Activated CD4-positive, alpha-beta T cell treated with anti-CD3 and anti-CD28 coated beads for 48 hours (primary cell): ENCODE measurements around the gene NCR1.
"Not testable (repeated sequence)": the region's sequence is repeated elsewhere in the genome, so short reads cannot be mapped to it uniquely, and the experiment has no call there.

ENCODE experiments used
- DNase-seq: peaks from one replicate; pipeline ENCODE4 v3.0.0-alpha.2; 2020

The NCR1 gene, protein sequence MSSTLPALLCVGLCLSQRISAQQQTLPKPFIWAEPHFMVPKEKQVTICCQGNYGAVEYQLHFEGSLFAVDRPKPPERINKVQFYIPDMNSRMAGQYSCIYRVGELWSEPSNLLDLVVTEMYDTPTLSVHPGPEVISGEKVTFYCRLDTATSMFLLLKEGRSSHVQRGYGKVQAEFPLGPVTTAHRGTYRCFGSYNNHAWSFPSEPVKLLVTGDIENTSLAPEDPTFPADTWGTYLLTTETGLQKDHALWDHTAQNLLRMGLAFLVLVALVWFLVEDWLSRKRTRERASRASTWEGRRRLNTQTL

DNA sequence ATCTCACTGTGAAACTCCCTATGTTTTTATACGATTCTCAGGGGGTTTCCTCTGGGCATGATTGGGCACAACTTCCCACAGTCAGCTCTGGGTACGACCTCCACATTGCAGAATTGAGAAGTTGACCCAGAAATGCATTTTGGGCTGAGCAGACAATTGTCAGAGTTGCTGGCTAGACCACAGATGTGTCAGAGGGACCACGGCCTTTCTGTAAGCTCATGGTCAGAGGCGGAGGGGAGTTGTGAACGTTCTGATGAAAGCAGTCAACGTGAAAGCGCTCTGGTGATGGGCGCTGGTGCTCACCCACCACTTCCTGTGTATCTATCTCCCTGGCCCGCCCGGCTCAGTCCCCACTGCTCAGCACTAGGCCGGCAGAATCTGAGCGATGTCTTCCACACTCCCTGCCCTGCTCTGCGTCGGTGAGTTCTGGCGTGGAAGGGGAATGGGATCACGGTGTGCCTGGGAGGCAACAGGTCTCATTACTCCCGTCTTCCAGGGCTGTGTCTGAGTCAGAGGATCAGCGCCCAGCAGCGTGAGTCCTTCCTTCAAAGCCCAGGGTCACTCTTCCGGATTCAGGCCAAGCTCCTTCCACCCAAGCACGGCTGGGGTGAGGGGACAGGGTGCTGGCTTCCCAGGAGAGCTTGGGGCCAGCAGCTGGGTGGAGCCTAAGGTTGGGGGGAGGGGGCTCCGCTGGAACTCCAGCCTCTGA lies at the start of gene NCR1:
Gene NCR1 (plus strand): TSS at position 346 of the 709 bp plus-strand sequence. CDS start 40 bp downstream, at position 386.
- no peak for DNase-seq

- not testable (repeated sequence) for DNase-seq
Measured at GRCh38 chr19:54858476-54858875, 47.5 kb upstream of the NCR1 start.

DNA sequence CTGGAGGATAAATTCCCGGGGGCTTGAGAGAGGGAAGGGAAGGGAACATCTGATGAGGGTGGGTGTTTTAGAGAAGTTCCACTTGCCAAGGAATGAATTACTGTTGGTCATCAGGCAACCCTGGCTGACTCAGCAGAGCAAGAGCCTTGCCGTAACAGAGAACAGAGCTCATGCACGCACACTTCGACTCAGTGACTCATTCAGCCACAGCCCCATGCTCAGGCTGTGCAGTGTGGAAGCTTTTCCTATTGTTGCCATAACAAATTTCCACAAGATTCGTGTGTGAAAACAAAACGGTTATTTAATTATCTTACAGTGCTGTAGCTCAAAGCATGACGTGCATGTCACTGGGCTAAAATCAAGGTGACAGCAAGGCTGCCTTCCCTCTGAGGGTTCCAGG lies 46.5 kb upstream of the NCR1 start:
- not testable (repeated sequence) for DNase-seq

GRCh38 chr19:54863459-54863858 lies 42.5 kb upstream of the NCR1 start:
- not testable (repeated sequence) for DNase-seq

DNA sequence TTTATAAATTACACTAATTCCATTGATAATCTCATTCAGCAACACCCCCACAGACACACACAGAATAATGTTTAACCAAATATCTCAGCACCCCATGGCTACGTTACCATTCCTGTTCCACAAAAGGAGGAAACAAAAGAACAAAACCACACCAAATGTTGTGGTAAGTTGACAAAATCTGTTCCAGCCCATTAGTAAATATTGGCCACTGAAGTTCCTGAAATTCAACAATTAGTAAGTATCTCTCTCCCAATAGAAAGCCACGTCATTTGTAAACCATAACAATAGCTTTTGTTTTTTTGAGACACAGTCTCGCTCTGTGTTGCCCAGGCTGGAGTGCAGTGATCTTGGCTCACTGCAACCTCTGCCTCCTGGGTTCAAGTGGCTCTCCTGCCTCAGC lies 34.3 kb upstream of the NCR1 start:
- DNase-seq: no peak

GRCh38 chr19:54873990-54874389 lies 32.0 kb upstream of the NCR1 start, which contains the start of gene FCAR:
TSS of gene FCAR (plus strand) at chr19:54874235. CDS start at chr19:54874290, 55 bp downstream.
- DNase-seq: no peak

GRCh38 chr19:54875506-54875905 lies 30.4 kb upstream of the NCR1 start:
- DNase-seq: no peak

GRCh38 chr19:54877471-54877870 lies 28.5 kb upstream of the NCR1 start:
- no peak for DNase-seq

GRCh38 chr19:54881884-54882283 lies 24.1 kb upstream of the NCR1 start:
- DNase-seq: no peak

GRCh38 chr19:54882758-54883157 lies 23.2 kb upstream of the NCR1 start:
- DNase-seq: no peak

DNA sequence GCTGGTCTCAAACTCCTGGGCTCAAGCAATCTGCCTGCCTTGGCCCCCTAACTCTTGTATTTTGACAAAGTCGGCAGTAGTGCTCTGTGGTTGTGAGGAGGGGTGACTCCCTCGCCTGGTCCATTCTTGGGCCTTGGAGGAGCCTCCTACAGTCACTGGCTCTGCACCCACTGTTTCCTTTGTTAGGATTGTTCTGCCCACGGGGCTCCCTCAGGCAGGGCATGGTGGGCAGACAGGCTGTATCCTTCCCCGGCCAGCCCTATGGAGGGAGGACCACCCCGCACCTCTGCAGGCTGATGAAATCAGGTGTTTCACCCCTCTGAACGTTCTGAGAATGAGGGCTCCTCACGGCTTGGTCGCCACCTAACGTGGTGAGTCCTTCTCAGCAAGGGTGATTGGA lies 22.7 kb upstream of the NCR1 start:
- DNase-seq: no peak

GRCh38 chr19:54888239-54888638 lies 17.7 kb upstream of the NCR1 start:
- DNase-seq: no peak

DNA sequence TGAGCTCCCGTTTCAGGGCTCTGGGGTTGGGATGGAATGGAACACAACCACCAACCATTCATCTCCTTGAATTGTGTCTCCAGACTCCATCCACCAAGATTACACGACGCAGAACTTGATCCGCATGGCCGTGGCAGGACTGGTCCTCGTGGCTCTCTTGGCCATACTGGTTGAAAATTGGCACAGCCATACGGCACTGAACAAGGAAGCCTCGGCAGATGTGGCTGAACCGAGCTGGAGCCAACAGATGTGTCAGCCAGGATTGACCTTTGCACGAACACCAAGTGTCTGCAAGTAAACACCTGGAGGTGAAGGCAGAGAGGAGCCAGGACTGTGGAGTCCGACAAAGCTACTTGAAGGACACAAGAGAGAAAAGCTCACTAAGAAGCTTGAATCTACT lies 16.4 kb upstream of the NCR1 start:
- DNase-seq: no peak

DNA sequence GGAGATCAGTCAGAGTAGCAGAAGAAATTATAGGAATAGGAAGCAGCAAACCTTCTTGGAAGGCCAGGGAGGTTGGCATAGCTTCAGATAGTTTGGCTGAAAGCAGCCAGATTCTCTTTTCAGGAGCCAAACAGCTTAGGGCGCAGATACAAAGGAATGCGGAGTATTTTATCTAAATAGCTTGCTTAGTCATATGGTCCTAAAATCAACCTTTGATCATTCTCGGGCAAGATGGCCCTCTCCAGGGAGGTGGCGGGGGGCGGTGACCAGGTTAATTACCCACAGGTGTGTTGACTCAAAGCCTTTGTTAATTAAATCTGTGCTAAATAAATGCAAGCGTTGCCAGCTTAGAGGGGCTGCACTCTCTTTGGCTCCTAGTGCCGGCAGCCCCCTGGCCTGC lies 12.5 kb upstream of the NCR1 start:
- DNase-seq: no peak

DNA sequence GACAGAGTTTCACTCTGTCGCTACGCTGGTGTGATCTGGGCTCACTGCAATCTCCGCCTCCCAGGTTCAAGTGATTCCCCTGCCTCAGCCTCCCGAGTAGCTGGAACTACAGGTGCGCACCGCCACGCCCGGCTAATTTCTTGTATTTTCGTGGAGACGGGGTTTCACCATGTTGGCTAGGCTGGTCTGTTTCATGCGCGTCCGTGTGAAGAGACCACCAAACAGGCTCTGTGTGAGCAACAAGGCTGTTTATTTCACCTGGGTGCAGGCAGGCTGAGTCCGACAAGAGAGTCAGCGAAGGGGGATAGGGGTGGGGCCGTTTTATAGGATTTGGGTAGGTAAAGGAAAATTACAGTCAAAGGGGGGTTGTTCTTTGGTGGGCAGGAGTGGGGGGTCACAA lies 11.8 kb upstream of the NCR1 start:
- not testable (repeated sequence) for DNase-seq

GRCh38 chr19:54896036-54896435 lies 9.9 kb upstream of the NCR1 start:
- no peak for DNase-seq

DNA sequence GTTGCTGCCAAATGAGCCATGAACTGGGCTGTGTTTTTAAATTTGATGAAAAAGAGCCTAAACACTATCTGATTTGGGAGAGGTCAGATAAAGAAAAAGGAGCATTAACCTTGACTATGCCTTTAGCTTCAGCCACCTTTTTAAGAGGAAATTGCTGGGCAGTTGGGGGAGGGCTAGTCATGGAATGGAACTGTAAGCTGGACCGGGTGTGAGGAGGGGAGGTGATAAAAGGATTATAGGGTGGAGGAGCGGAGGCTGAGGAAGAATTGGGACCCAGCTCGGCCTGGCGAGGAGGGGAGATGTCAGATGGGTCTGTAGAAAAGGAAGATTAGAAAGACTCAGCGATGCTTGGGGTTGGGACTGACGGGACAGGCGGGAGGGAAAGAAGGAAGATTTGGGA lies 7.3 kb upstream of the NCR1 start:
- not testable (repeated sequence) for DNase-seq

DNA sequence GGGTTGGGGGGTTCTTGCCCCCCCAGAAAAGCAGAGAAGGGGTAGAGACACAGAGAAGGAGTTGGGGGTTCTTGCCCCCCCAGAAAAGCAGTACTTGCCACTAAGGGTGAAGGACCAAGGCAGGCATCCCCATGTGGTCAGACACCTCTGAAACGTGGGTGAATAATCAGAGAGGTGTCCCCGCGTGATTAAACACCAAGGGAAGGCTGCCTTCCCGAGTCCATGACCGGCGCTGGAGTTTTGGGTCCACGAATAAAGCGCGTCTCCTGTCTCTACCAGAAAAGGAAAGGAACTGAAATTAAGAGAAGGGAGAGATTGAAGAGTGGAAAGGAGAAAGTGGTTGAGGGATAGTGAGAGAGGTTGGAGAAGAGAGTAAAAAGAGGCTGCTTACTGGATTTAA lies 6.3 kb upstream of the NCR1 start:
- not testable (repeated sequence) for DNase-seq

DNA sequence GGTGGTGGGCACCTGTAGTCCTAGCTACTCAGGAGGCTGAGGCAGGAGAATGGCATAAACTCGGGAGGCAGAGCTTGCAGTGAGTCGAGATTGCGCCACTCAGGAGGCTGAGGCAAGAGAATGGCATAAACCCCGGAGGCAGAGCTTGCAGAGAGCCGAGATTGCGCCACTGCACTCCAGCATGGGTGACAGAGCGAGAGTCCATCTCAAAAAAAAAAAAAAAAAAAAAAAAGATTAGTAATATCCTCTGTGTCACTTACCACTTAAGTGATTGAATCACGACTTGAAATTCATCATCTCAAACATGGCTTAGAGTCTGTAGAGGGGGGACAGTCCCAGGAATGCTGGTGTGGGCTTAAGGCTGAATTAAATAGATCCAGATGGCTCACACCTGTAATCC lies 4.8 kb upstream of the NCR1 start:
- DNase-seq: not testable (repeated sequence)

DNA sequence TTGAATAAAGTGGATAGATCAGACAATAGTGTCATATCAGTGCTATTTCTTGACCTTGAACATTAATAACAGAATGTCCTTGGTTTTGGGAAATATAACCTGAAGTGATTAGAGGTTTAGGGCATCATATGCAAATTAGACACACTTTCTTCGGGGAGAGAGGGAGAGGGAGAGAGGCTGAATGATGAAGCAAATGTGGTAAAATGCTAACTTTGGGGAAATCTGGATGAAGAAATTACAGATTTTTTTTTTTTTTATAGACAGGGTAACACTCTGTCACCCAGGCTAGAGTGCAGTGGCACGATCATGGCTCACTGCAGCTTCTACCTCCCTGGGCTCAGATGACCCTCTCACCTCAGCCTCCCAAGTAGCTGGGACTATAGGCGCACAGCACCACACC lies 3.9 kb upstream of the NCR1 start:
- no peak for DNase-seq

DNA sequence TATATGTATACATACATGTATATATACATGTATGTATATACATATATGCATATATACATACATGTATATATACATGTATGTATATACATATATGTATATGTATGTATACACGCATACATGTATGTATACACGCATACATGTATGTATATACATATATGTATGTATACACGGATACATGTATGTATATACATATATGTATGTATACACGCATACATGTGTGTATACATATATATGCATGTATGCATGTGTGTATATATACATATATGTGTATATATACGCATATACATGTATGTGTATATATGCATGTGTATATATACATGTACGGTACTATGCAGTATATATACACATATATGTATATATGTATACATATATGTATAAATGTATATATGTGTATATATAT lies 2.6 kb upstream of the NCR1 start:
- DNase-seq: no peak

- not testable (repeated sequence) for DNase-seq
Measured at GRCh38 chr19:54904261-54904660, 1.7 kb upstream of the NCR1 start.

- no peak for DNase-seq
Measured at GRCh38 chr19:54905421-54905802, 536 bp upstream of the NCR1 start.

GRCh38 chr19:54906819-54907218 lies 871 bp downstream of the NCR1 start:
- no peak for DNase-seq

DNA sequence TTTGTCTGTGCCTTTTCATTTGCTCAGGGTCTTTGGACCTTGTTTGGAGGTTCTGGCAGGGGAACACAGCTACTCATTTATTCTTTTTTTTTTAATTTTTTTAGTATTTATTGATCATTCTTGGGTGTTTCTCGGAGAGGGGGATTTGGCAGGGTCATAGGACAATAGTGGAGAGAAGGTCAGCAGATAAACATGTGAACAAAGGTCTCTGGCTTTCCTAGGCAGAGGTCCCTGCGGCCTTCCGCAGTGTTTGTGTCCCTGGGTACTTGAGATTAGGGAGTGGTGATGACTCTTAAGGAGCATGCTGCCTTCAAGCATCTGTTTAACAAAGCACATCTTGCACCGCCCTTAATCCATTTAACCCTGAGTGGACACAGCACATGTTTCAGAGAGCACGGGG lies 2.0 kb downstream of the NCR1 start:
- not testable (repeated sequence) for DNase-seq
